Measurements from ENCODE around the gene PCNX1. TPM values are rescaled to one million over a fixed set of nuclear protein-coding genes. Genes with fewer than 3 reads are reported as not detected.

The PCNX1 gene
- total and polyA plus RNA-seq, 2 donors (not counting 1 experiment from before 2014, with no cell fraction given) = 17.0 to 84.5 TPM

GRCh38 chr14:71117839-71118743 lies 210.8 kb downstream of the PCNX1 start:
- Mint-ChIP-seq H3K27ac (peak overlapping the region; percentile 78), H3K4me3 (no peak overlapping the region), H3K4me1 (peaks cover 35% of the 10 kb centered on the region), H3K9me3 (ENCODE audit: insufficient read depth) (no peaks in the 10 kb centered on the region), H3K27me3 (no peaks in the 10 kb centered on the region)
- peak; percentile 37 for ATAC-seq (ENCODE audit: low read depth)
- no peaks in the 10 kb centered on the region for H3K27me3 ChIP-seq (replicated peaks in 1 of 4; ENCODE audit: control extremely low read depth in 1 of 4, control insufficient read depth in 3 of 4, insufficient read depth in 4 of 4, low read length in 3 of 4)
- CTCF ChIA-PET = interaction anchor here (1.1 to 3.2 kb wide), 4 partner anchors 14 to 635 kb away, joined by 3 to 20 read pairs (median 6); no protein-coding TSS in a partner anchor
- H3K79me2 ChIP-seq (ENCODE audit: control insufficient read depth, insufficient read depth, low read length) = no peaks in the 10 kb centered on the region
- no peak overlapping the region for H3K9ac ChIP-seq (ENCODE audit: low read length)
- TF ChIP-seq CTCF (IDR thresholded peaks at IDR 0.05) (no peak), EZH2 (IDR thresholded peaks at IDR 0.05; ENCODE audit: borderline replicate concordance, insufficient read depth, low read depth, low read length, poor library complexity, severe bottlenecking) (no peak)
- H4K20me1 ChIP-seq (ENCODE audit: control insufficient read depth, insufficient read depth, low read length, poor library complexity, severe bottlenecking) = no peaks in the 10 kb centered on the region
- POLR2A ChIA-PET = no interaction called here
- intact Hi-C loops (cut with micrococcal nuclease) = loop anchor here (10.0 kb wide), 1 partner anchor 197 kb away; no protein-coding TSS in a partner anchor
- H2AFZ ChIP-seq (ENCODE audit: insufficient read depth, low read depth, low read length, poor library complexity, severe bottlenecking) = no peak overlapping the region
- H3K9me3 ChIP-seq (ENCODE audit: control extremely low read depth in 1 of 3, control insufficient read depth in 2 of 3, insufficient read depth in 1 of 3, low read length in 2 of 3) = no peaks in the 10 kb centered on the region
- 88% methylated on average over 6 of the region's 10 CpGs for WGBS (ENCODE audit: insufficient coverage)
- peaks cover 0 to 3% of the 10 kb centered on the region in 2 experiments for H3K36me3 ChIP-seq (replicated peaks in 1 of 2; ENCODE audit: control extremely low read depth in 1 of 2, control insufficient read depth in 1 of 2, extremely low read depth in 1 of 2, insufficient read depth in 2 of 2, low read length in 1 of 2)
- peaks cover 22 to 24% of the 10 kb centered on the region in 2 donors for H3K4me1 ChIP-seq (ENCODE audit: control insufficient read depth in 2 of 2, insufficient read depth in 2 of 2, low read length in 2 of 2)
- no peak overlapping the region for H3K4me2 ChIP-seq (replicated peaks; ENCODE audit: low read depth, low read length, poor library complexity, severe bottlenecking)
- no peak overlapping the region for H3K4me3 ChIP-seq (ENCODE audit: control extremely low read depth in 1 of 5, extremely low read depth in 1 of 5, insufficient read depth in 1 of 5, low read depth in 2 of 5, low read length in 4 of 5)
- H3K27ac ChIP-seq (ENCODE audit: low read length in 2 of 2) = peak overlapping the region in 1 of 2 donors; percentile 78
- no peak for DNase-seq

GRCh38 chr14:71119075-71119474 lies 211.8 kb downstream of the PCNX1 start:
- H3K4me1 Mint-ChIP-seq = peaks cover 35% of the 10 kb centered on the region
- no peak for TF ChIP-seq EZH2 (IDR thresholded peaks at IDR 0.05; ENCODE audit: borderline replicate concordance, insufficient read depth, low read depth, low read length, poor library complexity, severe bottlenecking)
- TF ChIP-seq CTCF (IDR thresholded peaks at IDR 0.05) = no peak
- Histone ChIP-seq H3K36me3 (replicated peaks in 1 of 2; ENCODE audit: control extremely low read depth in 1 of 2, control insufficient read depth in 1 of 2, extremely low read depth in 1 of 2, insufficient read depth in 2 of 2, low read length in 1 of 2) (peaks cover 0 to 3% of the 10 kb centered on the region in 2 experiments), H3K4me2 (replicated peaks; ENCODE audit: low read depth, low read length, poor library complexity, severe bottlenecking) (no peak overlapping the region), H3K4me3 (ENCODE audit: control extremely low read depth in 1 of 5, extremely low read depth in 1 of 5, insufficient read depth in 1 of 5, low read depth in 2 of 5, low read length in 4 of 5) (no peak overlapping the region), H3K27me3 (replicated peaks in 1 of 4; ENCODE audit: control extremely low read depth in 1 of 4, control insufficient read depth in 3 of 4, insufficient read depth in 4 of 4, low read length in 3 of 4) (no peaks in the 10 kb centered on the region), H2AFZ (ENCODE audit: insufficient read depth, low read depth, low read length, poor library complexity, severe bottlenecking) (no peak overlapping the region), H3K79me2 (ENCODE audit: control insufficient read depth, insufficient read depth, low read length) (no peaks in the 10 kb centered on the region), H3K9me3 (ENCODE audit: control extremely low read depth in 1 of 3, control insufficient read depth in 2 of 3, insufficient read depth in 1 of 3, low read length in 2 of 3) (no peaks in the 10 kb centered on the region), H3K9ac (ENCODE audit: low read length) (no peak overlapping the region), H4K20me1 (ENCODE audit: control insufficient read depth, insufficient read depth, low read length, poor library complexity, severe bottlenecking) (no peaks in the 10 kb centered on the region), H3K4me1 (ENCODE audit: control insufficient read depth in 2 of 2, insufficient read depth in 2 of 2, low read length in 2 of 2) (peaks cover 22 to 24% of the 10 kb centered on the region in 2 donors), H3K27ac (ENCODE audit: low read length in 2 of 2) (no peak overlapping the region)
- H3K4me3 Mint-ChIP-seq = no peak overlapping the region
- ATAC-seq (ENCODE audit: low read depth) = no peak
- peak overlapping the region; percentile 78 for H3K27ac Mint-ChIP-seq
- intact Hi-C loops (cut with micrococcal nuclease) = loop anchor here (10.0 kb wide), 1 partner anchor 196 kb away; no protein-coding TSS in a partner anchor
- WGBS (ENCODE audit: insufficient coverage) = 100% methylated on average over 1 of the region's 1 CpG
- ChIA-PET POLR2A (no interaction called here), CTCF (interaction anchor here (1.3 to 3.2 kb wide), 3 partner anchors 15 to 634 kb away, joined by 4 to 20 read pairs (median 8); no protein-coding TSS in a partner anchor)
- no peak for DNase-seq
- no peaks in the 10 kb centered on the region for H3K27me3 Mint-ChIP-seq
- no peaks in the 10 kb centered on the region for H3K9me3 Mint-ChIP-seq (ENCODE audit: insufficient read depth)
